ENCODE measurements around the gene SCAF4. TPM values are rescaled to one million over a fixed set of nuclear protein-coding genes. Genes with fewer than 3 reads are reported as not detected.

The SCAF4 gene
- total and polyA plus RNA-seq, 4 donors, result 7.1 to 11.1 (median 9.3) TPM

- Histone ChIP-seq H3K4me1 (ENCODE audit: control insufficient read depth in 4 of 4, insufficient read depth in 4 of 4, low read length in 3 of 4) (peaks cover 9 to 53% (median 38%) of the 10 kb centered on the region in 4 donors), H3K9ac (ENCODE audit: low read depth in 1 of 2, low read length in 2 of 2) (peak overlapping the region; percentile 78 to 90), H3K36me3 (ENCODE audit: control insufficient read depth in 4 of 4, insufficient read depth in 3 of 4, low read depth in 1 of 4, low read length in 3 of 4) (no peaks in the 10 kb centered on the region), H3K27ac (ENCODE audit: low read depth in 1 of 2, low read length in 2 of 2) (peak overlapping the region; percentile 92 to 94), H3K9me3 (ENCODE audit: control insufficient read depth in 4 of 4, low read length in 3 of 4) (no peaks in the 10 kb centered on the region), H3K27me3 (ENCODE audit: control insufficient read depth in 4 of 4, insufficient read depth in 4 of 4, low read length in 3 of 4) (no peaks in the 10 kb centered on the region), H3K4me3 (ENCODE audit: low read depth in 1 of 3, low read length in 3 of 3) (peak overlapping the region; percentile 76 to 100 (median 77))
- TF ChIP-seq TAF1 (conservative IDR thresholded peaks at IDR 0.05), result peak; percentile 8
- no peak for TF ChIP-seq GABPA (IDR thresholded peaks at IDR 0.05 in 1 of 2, conservative IDR thresholded peaks at IDR 0.05 in 1 of 2)
- TF ChIP-seq RXRA (IDR thresholded peaks at IDR 0.05), result peak; percentile 33 to 57
- peak; percentile 50 for TF ChIP-seq SP1 (IDR thresholded peaks at IDR 0.05)
- no peak for TF ChIP-seq ATF3 (IDR thresholded peaks at IDR 0.05)
- peak; percentile 3 for TF ChIP-seq REST (IDR thresholded peaks at IDR 0.05)
- TF ChIP-seq HNF4A (conservative IDR thresholded peaks at IDR 0.05), result peak; percentile 74 to 89
- peak; percentile 69 for TF ChIP-seq HNF4G (IDR thresholded peaks at IDR 0.05)
- DNase-seq (ENCODE audit: low spot score), result peak; percentile 72
- whole genome bisulfite sequencing, result under 1% methylated on average over 86 of the region's 86 CpGs
Measured at GRCh38 chr21:31731056-31731856, 662 bp downstream of the SCAF4 start.

GRCh38 chr21:31730712-31731055, 1.2 kb downstream of the SCAF4 start:
- Histone ChIP-seq H3K36me3 (ENCODE audit: control insufficient read depth in 4 of 4, insufficient read depth in 3 of 4, low read depth in 1 of 4, low read length in 3 of 4) (no peaks in the 10 kb centered on the region), H3K9ac (ENCODE audit: low read depth in 1 of 2, low read length in 2 of 2) (peak overlapping the region; percentile 78 to 90), H3K4me3 (ENCODE audit: low read depth in 1 of 3, low read length in 3 of 3) (peak overlapping the region; percentile 76 to 100 (median 77)), H3K27ac (ENCODE audit: low read depth in 1 of 2, low read length in 2 of 2) (peak overlapping the region; percentile 92 to 94), H3K9me3 (ENCODE audit: control insufficient read depth in 4 of 4, low read length in 3 of 4) (no peaks in the 10 kb centered on the region), H3K4me1 (ENCODE audit: control insufficient read depth in 4 of 4, insufficient read depth in 4 of 4, low read length in 3 of 4) (peaks cover 9 to 53% (median 38%) of the 10 kb centered on the region in 4 donors), H3K27me3 (ENCODE audit: control insufficient read depth in 4 of 4, insufficient read depth in 4 of 4, low read length in 3 of 4) (no peaks in the 10 kb centered on the region)
- no peak for DNase-seq (ENCODE audit: low spot score)
- WGBS, result under 1% methylated on average over 14 of the region's 14 CpGs
- TF ChIP-seq SP1 (IDR thresholded peaks at IDR 0.05), result no peak
- TF ChIP-seq REST (IDR thresholded peaks at IDR 0.05), result peak; percentile 21
